HG03159 (cell line): Measurements from ENCODE around the gene MLIP.
"Not testable (repeated sequence)": the region's sequence is repeated elsewhere in the genome, so short reads cannot be mapped to it uniquely, and the experiment has no call there.

ENCODE experiments used
- ATAC-seq: cut with Tn5 transposase; IDR thresholded peaks from one replicate; pipeline ENCODE4 v1.9.1; 2021; ENCODE audit warnings: mild to moderate bottlenecking, moderate library complexity; ENCODE audit not compliant: unreplicated experiment

The MLIP gene

DNA sequence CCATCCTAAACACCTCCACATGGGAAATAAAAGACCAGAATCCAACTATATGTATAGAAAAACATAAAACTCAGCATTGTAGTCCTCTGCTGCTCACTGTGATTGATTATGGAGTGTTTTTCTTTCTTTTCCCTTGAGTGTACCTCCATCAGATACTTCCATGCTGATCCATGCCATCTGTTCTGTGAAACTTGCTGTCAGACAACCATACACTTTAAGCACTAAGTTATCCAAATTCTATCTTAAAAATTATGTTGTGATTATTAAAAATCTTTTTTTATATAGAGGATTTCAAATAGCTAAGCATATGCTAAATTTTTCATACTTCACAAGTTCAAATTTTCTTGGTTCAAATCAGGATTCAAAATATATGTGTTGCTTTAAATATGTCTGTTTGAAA is 105.1 kb downstream of the MLIP start:
- ATAC-seq, result no peak

DNA sequence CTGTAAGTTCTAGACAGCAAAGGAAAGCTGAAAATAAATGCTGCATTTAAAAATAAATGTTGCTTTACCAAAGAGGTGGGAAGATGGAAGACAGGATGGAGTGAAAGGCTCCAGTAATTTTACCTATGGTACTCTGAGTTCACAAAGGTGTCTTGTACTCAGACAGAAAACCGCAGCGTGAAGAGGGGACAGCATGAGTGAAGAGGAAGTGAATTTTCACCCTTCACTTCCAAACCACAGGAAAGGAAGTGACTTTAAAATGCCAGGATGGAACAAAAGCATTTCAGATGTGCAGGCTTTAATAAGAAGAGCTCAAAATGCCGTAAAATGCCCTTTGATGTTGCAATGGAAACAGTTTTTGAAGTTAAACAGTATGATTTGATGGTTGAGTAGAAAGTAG is 105.8 kb downstream of the MLIP start:
- peak; percentile 52 for ATAC-seq

DNA sequence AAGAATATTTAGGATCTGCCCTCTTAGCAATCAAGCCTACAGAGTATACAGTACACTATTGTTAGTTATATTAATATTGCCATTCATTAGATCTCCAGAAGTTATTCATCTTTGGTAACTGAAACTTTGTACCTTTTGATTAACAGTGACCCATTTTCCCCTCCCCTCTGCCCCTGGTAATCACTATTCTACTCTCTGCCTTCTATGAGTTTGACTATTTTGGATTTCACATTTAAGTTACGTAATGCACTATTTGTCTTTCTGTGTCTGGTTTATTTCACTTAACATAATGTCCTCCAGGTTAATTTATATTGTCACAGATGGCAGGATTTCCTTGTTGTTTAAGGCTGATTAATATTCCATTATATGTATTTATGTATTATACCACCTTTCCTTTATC is 111.0 kb downstream of the MLIP start:
- ATAC-seq, result no peak

DNA sequence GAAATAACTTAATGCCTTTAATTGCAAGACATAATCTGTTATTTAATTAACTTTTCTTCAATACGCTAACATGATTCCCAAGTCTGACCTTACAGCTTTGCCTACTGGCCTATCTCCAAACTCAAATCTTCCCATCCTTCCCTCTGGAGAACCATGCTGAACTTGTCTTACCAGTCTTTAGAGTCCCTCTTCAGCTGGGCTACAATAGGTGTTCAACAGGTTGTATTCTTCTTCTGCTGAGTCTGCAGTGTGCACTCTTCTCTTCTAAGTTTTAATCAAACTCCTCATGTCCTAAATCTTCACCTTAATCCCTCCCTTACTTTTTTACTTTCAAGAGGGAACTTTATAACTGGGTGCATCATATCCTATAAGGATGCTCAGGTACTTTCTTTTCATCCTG is 121.5 kb downstream of the MLIP start:
- ATAC-seq, result no peak

DNA sequence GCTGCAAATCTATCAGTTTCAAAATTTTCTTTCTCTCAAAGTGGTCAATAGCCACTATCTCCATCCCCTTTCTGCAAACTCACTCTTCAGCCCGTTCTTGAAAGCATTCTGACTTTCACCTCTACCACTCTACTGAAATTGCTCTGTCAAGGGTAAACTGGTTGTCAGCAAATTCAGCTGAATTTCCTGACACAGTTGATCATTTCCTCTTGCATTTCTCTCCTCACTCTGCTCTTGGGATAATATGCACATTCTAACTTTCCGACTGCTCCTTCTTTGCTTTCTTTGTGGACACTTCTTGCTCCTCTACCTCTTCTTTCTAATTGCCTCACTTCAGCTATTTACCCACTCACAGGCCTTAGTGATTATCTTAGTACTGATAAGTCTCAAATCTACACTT is 123.3 kb downstream of the MLIP start:
- ATAC-seq, result no peak

DNA sequence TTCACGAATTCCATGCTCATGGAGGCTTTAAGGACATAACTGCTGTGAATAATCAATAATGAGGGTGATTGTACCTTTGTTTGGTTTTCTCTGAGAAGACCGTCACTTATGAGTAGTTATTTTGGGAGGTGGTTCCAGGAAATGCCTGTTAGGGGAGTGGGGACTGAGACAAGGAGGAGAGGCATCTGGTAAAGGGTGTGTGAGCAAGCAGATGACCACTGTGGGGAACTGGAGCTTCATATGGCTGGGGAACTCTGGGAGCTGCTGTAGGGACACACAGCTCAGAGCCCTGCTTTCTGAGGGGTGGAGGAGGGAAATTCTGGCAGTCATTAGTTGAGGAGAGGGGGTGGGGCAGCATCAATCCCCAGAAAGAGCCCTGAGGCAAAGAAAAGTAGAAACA is 125.7 kb downstream of the MLIP start:
- ATAC-seq, result no peak

DNA sequence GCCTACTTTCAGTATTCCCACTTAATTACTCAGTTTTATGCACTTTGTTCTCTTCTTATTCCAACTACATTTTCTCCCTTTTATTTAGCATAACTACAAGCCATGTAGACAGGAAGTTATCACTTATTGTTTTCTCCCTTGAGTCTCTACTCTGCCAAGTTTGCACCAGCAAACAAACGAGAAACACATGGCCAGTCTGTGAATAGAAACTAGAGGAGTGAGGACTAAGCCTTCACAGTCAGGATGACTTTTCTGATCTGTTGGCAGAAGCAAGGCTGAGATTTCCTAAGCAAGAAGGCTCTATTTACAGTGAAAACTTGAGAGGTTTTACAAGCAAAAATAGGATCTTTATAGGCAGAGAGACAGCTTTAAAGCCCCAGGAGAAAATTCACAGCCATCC is 127.2 kb downstream of the MLIP start:
- ATAC-seq, result no peak

DNA sequence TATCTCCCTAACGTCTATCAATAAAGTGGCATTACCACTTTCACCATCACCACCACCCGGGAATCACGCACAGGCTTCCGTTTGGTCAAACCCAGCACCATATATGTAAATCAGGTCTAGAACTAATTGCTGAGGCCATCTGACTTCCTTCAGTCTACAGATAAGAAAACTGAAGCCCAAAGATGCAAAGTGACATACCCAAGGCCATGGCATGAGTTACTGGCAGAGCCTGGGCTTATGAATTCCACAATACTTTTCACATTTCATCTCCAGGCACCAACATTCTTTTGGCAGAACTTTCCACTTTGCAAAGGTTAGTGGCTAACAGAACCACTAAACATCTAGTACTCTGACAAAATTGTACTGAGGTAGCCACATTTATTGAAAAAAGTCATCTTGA is 132.5 kb downstream of the MLIP start:
- ATAC-seq, result no peak

DNA sequence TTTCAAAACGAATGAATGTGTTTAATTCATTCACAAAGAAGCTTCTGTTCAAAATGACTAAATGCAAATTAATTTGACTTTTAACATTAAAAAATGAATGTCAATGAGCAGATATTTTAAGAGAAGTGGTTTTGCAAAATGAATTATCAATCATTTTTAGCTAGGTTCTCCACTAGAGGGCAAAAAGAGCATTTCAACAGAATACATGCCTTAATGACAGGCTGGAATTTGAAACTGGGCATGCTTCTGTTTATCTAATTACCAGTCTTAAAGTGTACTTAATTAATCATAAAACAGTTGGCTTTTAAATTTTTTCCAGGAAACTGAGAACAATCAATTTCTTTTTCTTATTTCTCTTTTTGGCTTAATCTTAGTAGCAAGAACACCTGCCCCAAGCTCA is 133.2 kb downstream of the MLIP start:
- peak; percentile 50 for ATAC-seq

DNA sequence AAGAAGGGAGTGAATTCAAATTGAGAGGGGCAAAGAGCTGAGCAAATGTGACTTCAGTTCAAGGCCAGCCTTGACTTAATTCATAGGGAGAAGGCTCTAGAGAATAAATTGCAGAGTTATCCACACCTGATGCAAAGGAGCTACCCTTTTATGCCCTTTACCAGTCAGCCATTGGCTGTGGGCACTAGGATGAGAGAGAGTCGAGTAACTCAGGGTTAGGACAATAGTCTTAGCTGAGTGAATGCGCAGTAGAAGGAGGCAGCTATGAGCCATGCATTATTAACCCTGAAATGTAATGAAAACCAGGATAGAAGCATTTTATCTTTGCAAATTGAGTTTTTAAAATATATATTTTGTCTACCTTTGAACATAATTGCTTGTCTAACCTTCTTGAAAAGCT is 134.0 kb downstream of the MLIP start:
- no peak for ATAC-seq

DNA sequence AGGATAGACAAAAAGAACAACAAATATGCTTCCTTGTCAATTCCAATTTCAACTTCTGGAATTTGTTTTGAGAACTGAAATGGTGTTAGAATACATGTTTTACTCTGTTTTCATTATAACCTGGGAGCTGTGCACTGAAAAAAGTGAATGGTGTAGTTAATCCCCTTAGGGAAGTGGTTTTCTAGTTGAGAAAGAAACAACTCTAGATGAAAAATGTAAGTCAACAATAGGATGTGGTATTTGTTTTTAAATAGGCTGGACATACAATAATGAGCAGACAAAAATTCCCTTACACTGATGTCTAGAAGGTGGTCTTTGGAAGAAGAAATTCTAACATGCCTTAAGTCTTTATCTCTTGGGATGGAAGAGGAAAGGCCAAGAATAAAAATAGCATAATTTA is 137.1 kb downstream of the MLIP start:
- ATAC-seq, result no peak

DNA sequence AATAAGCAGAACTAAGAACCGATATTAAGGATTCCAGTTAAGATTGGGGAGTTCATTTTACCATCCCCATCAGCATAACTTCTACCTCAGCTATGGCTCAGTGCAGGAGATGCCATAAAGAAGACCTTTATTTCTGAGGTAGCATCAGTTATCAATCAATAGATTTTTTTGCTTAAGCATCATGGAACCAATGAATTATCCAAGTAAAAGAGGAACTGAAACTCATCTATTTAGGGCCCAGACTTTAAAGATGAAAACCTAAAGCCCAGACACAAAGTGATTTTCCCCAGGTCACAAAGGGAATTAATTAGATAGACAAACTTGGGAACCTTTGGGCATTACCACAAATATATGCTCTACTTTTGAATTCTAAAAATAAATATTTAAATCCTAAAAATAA is 137.8 kb downstream of the MLIP start:
- no peak for ATAC-seq

DNA sequence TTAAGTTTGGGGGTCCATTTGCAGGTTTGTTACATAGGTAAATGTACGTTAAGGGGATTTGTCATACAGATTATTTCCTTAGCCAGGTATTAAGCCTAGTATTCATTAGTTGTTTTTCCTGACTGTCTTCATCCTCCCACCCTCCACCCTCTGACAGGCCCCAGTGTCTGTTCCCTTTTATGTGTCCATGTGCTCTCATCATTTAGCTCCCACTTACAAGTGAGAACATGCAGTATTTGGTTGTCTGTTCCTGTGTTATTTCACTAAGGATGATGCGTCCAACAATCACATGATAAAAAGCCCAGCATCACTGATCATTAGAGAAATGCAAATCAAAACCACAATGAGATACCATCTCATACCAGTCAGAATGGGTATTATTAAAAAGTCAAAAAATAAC is 138.6 kb downstream of the MLIP start:
- not testable (repeated sequence) for ATAC-seq

DNA sequence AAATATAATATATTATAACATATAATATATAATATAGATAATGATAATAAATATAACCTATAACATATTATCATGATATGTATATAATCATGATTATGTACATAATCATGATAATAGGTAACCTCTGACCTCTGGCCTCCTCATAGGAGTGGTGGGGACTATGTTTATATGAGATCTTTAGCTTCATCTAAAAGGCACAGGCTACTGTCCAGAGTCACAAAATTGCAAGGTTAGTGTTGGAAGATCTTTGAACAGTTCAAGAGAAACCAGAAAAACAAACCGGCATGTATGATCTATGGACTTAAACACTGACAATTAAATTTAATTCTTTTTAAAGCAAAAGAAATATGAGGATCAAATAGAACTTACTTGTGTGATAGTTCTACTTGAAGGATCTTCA is 141.3 kb downstream of the MLIP start:
- no peak for ATAC-seq

DNA sequence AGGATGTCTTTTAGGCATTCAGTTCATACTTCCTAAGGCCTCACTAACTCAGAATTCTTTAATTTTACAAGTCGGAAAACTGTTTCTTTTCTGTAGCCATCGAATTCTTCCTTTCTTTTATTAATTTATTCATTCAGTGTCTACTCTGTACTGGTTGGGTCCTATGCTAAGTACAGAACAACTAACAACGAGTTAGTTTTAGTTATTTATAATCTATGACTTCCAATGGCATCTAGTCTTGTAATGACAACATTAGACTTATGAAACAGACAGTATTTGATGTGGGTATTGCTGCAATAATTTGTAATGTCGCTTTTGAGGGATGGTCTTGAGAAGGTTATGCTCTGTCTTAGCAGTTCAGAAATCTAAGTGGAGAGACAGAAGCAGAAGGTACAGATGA is 141.7 kb downstream of the MLIP start:
- ATAC-seq, result no peak

DNA sequence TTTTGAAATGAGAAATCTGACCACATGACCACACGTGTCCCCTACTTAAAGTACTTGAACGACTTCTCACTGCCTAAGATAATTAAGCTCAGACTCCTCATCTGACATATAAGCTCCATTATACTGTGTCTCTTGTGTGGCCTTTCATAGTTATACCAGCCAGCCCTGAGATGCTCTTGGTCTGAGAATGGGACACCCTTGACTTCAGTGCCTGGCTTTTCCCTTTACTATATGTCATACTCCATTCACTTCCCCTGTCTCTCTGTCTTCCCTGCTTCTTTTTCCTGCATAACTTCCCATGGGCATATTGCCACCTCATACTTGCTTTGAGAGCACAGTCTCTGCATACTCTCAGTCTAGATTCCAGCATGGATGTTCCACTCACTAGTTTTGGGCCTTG is 143.6 kb downstream of the MLIP start:
- ATAC-seq, result no peak

DNA sequence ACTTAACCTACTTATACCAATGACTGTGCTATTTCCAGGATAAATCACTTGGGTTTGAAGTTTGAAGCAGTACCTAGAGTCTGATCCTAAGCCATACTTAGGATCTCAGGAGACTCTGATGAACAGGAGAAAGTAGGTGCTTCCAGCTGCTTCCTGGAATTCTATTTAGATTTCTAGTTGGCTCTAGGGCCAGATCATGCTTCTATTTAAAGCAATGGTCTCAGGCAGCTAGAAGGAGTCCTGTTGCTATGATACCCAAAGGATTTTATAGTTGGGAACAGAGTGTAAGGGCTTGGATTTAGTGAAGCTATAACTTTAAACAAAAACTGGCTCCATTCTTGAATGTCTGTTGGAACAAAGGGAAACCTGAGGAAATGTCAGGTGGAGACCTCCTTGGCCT is 144.6 kb downstream of the MLIP start:
- ATAC-seq, result no peak

DNA sequence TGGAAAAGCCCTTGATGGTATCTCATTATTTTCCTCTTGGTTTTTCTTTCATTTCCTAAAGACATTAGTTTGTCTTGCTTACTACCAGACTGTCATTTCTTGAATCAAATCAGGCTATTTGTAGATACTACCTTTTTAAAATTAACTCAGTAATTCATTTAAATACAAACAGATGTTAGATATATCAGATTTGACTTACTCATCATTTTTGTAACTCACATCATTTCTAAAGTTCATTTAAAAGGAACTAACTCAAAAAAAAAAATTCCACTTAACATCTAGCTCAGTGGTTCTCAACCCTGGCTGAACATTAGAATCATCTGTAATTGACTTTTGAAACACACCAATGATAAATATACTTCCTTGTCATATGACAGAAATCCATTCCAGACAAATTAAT is 148.8 kb downstream of the MLIP start:
- no peak for ATAC-seq

DNA sequence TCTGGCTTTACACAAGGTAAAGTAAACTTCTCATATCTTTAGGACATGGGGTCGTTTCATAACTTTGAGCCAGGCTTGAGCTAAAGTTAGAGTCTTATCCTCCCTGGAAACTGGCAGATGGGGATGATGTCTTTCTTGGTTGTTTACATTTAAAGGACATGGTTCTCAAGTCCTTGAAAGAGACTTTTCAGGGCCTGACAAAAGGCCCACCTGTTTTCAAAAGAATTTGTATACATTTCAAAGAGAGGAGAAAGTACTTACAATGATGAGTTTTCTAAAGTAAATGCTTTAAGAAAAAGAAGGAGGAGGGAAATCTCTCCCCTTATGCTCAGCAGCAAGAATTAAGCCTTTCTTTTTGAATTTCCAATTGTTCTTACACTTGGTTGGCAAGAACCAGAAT is 151.3 kb downstream of the MLIP start:
- no peak for ATAC-seq

DNA sequence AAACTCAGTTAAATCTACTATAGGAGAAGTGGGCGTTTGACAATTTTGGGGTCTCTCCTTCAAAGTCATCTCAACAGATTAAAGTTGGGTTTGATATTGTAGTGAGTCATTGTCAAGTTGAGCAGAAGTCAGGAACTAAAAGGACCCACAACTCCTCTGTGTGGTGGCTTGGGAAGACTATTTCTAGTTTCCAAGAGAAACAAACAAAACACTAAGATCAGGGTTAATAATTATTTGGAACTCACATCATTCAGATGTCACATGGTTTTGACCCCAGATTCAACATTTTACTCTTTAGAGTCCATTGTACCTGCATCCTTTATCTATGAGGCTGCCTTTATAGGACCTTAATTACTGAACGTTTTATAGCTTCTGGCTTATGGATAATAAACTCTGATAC is 151.7 kb downstream of the MLIP start:
- ATAC-seq, result no peak

DNA sequence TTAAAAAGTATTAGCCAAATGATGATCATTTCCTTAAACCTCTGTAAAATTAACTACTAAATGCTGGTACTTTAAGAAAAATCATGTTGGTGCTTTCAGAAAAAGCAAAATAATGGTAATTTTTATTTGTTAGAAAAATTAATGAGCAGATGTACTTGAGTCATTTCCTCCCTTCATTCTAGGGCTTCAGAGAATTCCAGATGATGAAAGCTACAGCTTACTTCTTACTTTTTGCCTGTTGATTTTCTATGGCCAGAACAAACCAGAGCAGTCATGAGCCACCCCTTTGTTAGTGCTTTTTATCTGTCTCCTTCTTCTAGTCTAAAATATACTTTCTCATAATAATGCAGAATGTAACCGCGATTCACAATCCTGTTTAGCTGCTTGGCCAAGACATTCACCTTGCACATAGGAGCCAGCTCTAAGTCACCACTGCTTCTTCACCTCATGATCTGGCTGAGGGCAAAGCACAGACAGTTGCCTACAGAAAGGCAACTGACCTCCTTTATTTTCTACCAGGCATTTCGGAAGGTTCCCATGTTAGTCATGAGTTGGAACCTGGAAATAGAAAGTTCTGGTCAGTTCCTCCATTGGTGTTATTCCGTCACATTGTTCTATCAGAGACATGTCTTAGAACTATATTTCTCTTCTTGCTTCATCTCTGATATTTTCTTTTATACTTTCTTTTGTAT is 153.5 kb downstream of the MLIP start:
- no peak for ATAC-seq

DNA sequence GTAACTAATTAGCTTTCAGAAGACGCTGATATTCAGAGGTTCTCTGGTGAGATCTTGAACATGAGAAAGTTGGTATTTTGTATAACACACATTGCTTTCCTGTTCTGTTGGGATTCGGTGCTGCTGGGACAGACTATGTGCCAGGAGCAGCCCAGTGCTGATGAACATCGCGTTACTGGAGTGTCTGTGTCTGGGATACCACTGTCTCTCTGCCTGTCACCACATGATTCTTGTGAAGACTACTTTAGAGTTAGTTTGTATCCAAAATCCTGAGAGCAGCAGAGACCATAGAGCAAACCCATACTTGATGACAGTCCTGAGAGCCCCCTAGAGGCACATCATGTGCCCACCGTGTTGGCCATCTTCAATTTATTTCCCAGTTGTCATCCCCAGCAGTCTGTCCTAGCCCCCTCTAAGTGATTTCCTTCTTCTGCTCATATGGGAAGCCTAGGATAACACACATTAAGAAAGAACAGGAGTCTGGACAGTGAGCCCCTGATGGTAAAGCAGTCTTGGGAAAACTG is 155.2 kb downstream of the MLIP start:
- ATAC-seq, result no peak

DNA sequence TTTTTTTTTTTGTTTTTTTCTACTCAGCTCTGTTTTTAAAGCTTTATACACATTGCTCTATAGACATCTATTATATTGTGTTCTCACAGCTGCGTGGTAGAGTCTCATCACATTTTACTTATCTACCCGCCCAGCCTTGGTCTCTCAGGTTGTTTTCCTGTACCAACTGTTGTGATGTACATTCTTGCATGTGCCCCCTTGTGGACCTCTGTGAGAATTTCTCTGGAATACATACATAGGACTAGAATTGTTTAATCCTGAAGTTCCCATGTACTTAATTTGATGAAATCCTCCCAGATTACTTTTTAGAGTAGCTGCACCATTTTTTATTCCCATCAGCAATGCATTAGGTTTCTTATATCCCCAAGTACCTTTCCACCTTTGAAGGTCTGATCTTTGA is 156.6 kb downstream of the MLIP start:
- peak; percentile 67 for ATAC-seq
